HG02970 (cell line): ENCODE results near the gene FAM163B.

ENCODE experiments used
- ATAC-seq: cut with Tn5 transposase; IDR thresholded peaks from one replicate; pipeline ENCODE4 v1.9.1; 2021; ENCODE audit warnings: mild to moderate bottlenecking, moderate library complexity, moderate number of reproducible peaks; ENCODE audit not compliant: unreplicated experiment, low FRiP score

Gene FAM163B

DNA sequence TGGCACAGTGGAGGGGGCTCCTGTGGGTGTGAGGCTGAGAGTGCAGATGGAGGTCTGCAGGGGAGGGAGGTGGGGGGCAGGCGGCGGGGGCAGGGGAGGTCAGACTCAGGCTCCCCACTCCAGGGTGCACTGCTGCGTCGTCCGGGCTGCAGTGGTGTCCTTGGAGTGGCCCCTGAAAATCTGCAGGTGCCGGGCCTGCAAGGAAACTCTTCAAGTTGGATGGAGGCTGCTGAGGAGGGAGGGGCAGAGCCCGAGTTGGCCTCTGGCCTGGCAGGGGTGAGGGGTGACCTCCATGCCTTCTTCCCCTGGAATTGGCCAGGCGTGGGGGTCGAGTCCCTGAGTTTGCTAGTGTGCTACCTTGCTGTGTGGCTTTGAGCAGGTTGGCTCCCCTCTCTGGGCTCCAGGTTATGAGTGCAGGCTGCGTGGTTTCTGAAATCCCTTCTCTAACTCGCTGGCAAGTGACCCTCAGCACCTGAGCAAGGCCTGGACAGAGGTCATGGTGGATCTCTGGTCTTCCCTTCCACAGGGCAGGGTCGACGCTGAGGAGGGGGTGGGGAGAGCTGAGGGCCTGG lies 73.8 kb downstream of the FAM163B start:
- ATAC-seq = no peak

- ATAC-seq = no peak
These were observed 74.6 kb downstream of the FAM163B start, which contains the start of gene ADAMTSL2 for GRCh38 chr9:133534346-133535291. TSS of gene ADAMTSL2 (plus strand) at chr9:133534704. CDS start at chr9:133536713, 2,009 bp downstream.

GRCh38 chr9:133533857-133534256 lies 75.3 kb downstream of the FAM163B start:
- no peak for ATAC-seq

- ATAC-seq = no peak
These were observed 76.1 kb downstream of the FAM163B start for GRCh38 chr9:133532937-133533668.

DNA sequence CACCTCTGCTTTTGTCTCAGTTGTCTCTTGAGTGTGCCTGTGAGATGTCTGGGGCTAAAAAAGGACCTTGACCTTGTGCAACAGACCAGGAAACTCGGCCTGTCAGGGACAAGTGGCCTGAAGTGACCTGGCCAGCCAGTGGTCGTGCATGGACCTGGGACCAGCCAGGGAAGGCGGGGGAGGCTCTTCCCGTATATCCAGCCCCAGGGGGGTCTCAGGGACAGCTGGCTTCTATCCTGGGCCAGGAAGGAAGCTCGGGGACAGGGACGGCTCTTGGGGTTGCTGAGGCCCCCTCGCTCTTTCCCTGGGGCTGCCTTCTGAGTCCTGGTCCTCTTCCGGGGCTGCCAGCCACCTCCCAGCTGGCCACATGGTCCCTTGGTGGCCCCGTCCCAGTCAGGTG lies 77.9 kb downstream of the FAM163B start:
- ATAC-seq = no peak

- no peak for ATAC-seq
These were observed 79.3 kb downstream of the FAM163B start for GRCh38 chr9:133529874-133530273.

GRCh38 chr9:133529457-133529856 lies 79.7 kb downstream of the FAM163B start:
- ATAC-seq = no peak

DNA sequence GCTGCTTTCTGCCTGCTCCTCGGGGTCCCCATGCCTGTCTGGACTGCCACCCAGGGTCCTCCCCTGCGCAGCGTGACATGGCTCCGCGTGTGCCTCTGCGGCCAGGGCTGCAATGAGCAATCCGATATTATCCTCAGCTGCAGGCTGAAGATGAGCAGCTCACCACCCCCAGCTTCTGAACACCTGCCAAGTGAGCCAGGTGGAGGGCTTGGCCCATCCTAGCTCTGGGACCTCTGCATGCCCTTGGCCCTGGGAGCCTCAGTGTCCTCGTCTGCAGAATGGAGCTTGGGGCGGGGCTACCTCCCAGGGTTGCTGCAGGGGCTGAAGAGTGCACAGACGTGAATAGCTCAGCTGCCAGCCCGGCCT lies 80.3 kb downstream of the FAM163B start:
- no peak for ATAC-seq

DNA sequence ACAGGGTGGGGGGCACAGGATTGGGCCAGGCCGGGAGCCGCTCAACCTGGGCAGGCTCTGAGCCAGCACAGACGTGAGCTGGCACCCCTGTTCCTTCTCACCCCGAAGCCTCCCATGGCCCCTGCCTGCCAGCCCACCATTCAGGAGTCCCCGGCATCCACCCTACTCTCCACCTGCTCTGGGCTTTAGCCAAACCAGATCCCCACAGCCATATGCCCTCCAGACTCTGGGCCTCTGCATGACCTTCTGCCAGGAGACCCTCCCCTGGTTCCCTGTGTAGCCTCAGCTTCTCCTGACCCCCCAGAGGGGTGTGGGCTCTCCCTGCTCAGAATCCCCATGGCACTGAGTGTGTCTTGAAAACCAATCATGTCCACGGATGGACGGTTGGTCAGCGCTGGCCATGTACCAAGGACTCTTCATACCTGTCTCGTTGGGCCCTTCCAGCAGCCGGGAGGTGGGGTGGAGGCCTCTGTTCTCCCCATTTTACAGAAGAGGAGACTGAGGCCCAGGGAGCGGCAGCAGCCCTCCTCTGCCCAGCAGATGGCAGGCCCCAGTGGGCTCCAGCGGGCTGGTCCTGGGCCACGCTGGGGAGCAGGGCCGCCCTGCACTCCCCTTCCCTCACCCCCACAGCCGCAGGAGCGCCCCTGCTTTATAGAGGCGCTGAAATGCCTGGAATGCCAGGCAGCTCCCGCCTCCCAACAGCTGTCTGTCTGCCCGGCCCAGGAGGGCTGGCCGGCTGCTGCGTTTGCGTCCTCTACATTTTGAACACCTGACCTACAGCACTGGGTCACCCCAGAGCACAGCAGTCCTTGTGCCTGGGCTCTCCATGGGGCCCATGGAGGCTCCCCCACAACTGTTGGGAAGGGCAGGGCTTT lies 81.0 kb downstream of the FAM163B start:
- no peak for ATAC-seq

GRCh38 chr9:133527444-133527920 lies 81.7 kb downstream of the FAM163B start:
- no peak for ATAC-seq
